Mucosa of rectum (tissue), 2 donors: ENCODE data around the gene UBE2B.
"Not testable (repeated sequence)": the region's sequence is repeated elsewhere in the genome, so short reads cannot be mapped to it uniquely, and the experiment has no call there.

Experiments
- H3K27ac ChIP-seq, 2 donors: one replicate each; pipeline ENCODE4 v1.7.0; 2013; ENCODE audit warnings: inconsistent platforms in 2 of 2, low read depth in 2 of 2, low read length in 2 of 2
- H3K27me3 ChIP-seq, 2 donors: one replicate each; pipeline ENCODE4 v1.7.0; 2013; ENCODE audit warnings: low read length in 2 of 2; ENCODE audit not compliant: control insufficient read depth in 2 of 2, insufficient read depth in 2 of 2
- H3K36me3 ChIP-seq, 2 donors: one replicate each; pipeline ENCODE4 v1.7.0; 2013; ENCODE audit warnings: low read length in 2 of 2; ENCODE audit not compliant: control insufficient read depth in 2 of 2, insufficient read depth in 2 of 2
- H3K4me1 ChIP-seq, 2 donors: one replicate each; pipeline ENCODE4 v1.7.0; 2013; ENCODE audit warnings: low read length in 2 of 2, mild to moderate bottlenecking in 1 of 2; ENCODE audit not compliant: control insufficient read depth in 2 of 2, insufficient read depth in 2 of 2
- H3K4me3 ChIP-seq, 2 donors: one replicate each; pipeline ENCODE4 v1.7.0; 2013; ENCODE audit warnings: low read length in 2 of 2
- H3K9ac ChIP-seq, 2 donors: one replicate each; pipeline ENCODE4 v1.7.0; 2013; ENCODE audit warnings: low read length in 2 of 2, low read depth in 1 of 2, mild to moderate bottlenecking in 1 of 2
- H3K9me3 ChIP-seq, 2 donors: one replicate each; pipeline ENCODE4 v1.7.0; 2013; ENCODE audit warnings: low read length in 2 of 2; ENCODE audit not compliant: control insufficient read depth in 2 of 2
- donor health status: healthy.
- donor health status: Normal muscosa, but diverticular disease.

Gene UBE2B

GRCh38 chr5:134417707-134418106, 46.3 kb downstream of the UBE2B start:
- Histone ChIP-seq H3K4me1 (peaks cover 5 to 29% of the 10 kb centered on the region in 2 donors), H3K9ac (no peak overlapping the region), H3K27ac (no peak overlapping the region), H3K36me3 (no peaks in the 10 kb centered on the region), H3K4me3 (no peak overlapping the region), H3K27me3 (no peaks in the 10 kb centered on the region), H3K9me3 (no peaks in the 10 kb centered on the region)

GRCh38 chr5:134418958-134419357, 47.6 kb downstream of the UBE2B start:
- Histone ChIP-seq H3K9me3 (no peaks in the 10 kb centered on the region), H3K4me3 (no peak overlapping the region), H3K36me3 (no peaks in the 10 kb centered on the region), H3K9ac (no peak overlapping the region), H3K4me1 (peaks cover 5 to 23% of the 10 kb centered on the region in 2 donors), H3K27me3 (no peaks in the 10 kb centered on the region), H3K27ac (no peak overlapping the region)

DNA sequence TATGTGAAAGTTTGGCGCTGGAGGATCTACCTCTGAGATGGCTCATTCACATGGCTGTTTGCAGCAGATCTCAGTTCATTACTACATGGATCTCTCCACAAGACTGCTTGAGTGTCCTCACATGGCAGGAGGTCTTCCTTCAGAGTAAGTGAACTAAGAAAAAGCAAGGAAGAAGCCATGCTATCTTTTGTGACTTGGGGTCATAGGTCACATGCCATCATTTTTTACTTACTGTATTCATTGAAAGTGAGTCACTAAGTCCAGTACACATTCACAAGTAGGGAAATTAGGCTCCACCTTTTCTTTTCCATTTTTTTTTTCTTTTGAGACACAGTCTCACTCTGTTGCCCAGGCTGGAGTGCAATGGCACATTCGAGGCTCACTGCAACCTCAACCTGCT, 49.0 kb downstream of the UBE2B start:
- Histone ChIP-seq H3K27me3 (no peaks in the 10 kb centered on the region), H3K27ac (no peak overlapping the region), H3K4me1 (peaks cover 5 to 14% of the 10 kb centered on the region in 2 donors), H3K36me3 (no peaks in the 10 kb centered on the region), H3K9ac (no peak overlapping the region), H3K9me3 (no peaks in the 10 kb centered on the region), H3K4me3 (no peak overlapping the region)

GRCh38 chr5:134421038-134421437, 49.7 kb downstream of the UBE2B start:
- not testable (repeated sequence) for H3K27ac ChIP-seq, H3K4me3 ChIP-seq, H3K9me3 ChIP-seq, H3K27me3 ChIP-seq, H3K36me3 ChIP-seq, H3K4me1 ChIP-seq, H3K9ac ChIP-seq

GRCh38 chr5:134422791-134423365, 51.5 kb downstream of the UBE2B start:
- H3K27me3 ChIP-seq, result no peaks in the 10 kb centered on the region
- no peaks in the 10 kb centered on the region for H3K4me1 ChIP-seq
- no peak overlapping the region for H3K4me3 ChIP-seq
- no peak overlapping the region for H3K9ac ChIP-seq
- no peaks in the 10 kb centered on the region for H3K9me3 ChIP-seq
- H3K27ac ChIP-seq, result no peak overlapping the region
- H3K36me3 ChIP-seq, result no peaks in the 10 kb centered on the region

DNA sequence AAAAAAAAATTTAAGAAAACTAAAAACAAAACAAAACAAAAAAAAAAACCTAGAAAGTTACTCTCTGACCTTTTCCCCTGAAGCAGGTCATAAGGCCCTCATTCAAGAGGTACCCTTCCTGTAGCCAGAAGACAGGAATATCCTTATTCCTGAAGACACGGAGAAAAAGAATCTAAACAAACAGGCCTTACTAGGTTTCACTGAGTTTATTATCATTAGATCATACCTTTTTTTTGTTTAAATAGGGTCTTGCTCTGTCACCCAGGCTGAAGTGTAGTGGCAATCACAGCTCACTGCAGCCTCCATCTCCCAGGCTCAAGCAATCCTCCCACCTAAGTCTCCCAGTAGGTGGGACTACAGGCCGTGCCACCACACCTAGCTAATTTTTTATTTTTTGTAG, 52.0 kb downstream of the UBE2B start:
- Histone ChIP-seq H3K4me1 (no peaks in the 10 kb centered on the region), H3K27me3 (no peaks in the 10 kb centered on the region), H3K4me3 (no peak overlapping the region), H3K27ac (no peak overlapping the region), H3K36me3 (no peaks in the 10 kb centered on the region), H3K9me3 (no peaks in the 10 kb centered on the region), H3K9ac (no peak overlapping the region)

GRCh38 chr5:134426361-134426760, 55.0 kb downstream of the UBE2B start:
- H3K9ac ChIP-seq, result no peak overlapping the region
- no peaks in the 10 kb centered on the region for H3K36me3 ChIP-seq
- no peak overlapping the region for H3K27ac ChIP-seq
- no peaks in the 10 kb centered on the region for H3K9me3 ChIP-seq
- no peaks in the 10 kb centered on the region for H3K27me3 ChIP-seq
- H3K4me1 ChIP-seq, result peaks cover 0 to 2% of the 10 kb centered on the region in 2 donors
- no peak overlapping the region for H3K4me3 ChIP-seq

GRCh38 chr5:134427540-134428041, 56.2 kb downstream of the UBE2B start:
- Histone ChIP-seq H3K4me1 (peaks cover 0 to 2% of the 10 kb centered on the region in 2 donors), H3K27ac (no peak overlapping the region), H3K4me3 (no peak overlapping the region), H3K27me3 (no peaks in the 10 kb centered on the region), H3K9me3 (no peaks in the 10 kb centered on the region), H3K36me3 (no peaks in the 10 kb centered on the region), H3K9ac (no peak overlapping the region)

GRCh38 chr5:134430001-134430569, 58.7 kb downstream of the UBE2B start:
- Histone ChIP-seq H3K4me1 (peaks cover under 1 to 2% of the 10 kb centered on the region in 2 donors), H3K4me3 (no peak overlapping the region), H3K9me3 (no peaks in the 10 kb centered on the region), H3K9ac (no peak overlapping the region), H3K27ac (no peak overlapping the region), H3K36me3 (no peaks in the 10 kb centered on the region), H3K27me3 (no peaks in the 10 kb centered on the region)

DNA sequence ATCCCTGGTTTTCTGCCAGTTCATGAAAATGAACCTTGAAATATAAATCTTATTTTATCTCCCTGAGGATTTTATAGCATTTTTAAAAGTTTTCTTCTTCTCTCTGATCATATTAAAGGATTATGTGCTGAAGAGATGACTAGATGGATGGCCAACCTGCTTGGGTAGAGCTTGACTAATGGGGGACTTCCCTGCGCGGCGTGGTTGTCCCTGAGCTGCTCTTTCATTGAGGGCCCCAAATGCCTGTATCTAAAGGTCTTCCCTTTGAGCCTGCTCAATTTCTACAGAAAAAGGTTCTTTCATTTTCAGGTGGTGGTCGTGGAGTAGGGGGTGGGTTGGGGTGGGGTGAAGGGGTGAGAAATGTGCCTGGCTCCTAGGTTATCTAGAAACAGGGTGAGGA, 60.8 kb downstream of the UBE2B start:
- H3K9me3 ChIP-seq, result no peaks in the 10 kb centered on the region
- no peak overlapping the region for H3K4me3 ChIP-seq
- no peak overlapping the region for H3K27ac ChIP-seq
- H3K9ac ChIP-seq, result no peak overlapping the region
- H3K27me3 ChIP-seq, result no peaks in the 10 kb centered on the region
- no peaks in the 10 kb centered on the region for H3K36me3 ChIP-seq
- H3K4me1 ChIP-seq, result peaks cover 18 to 20% of the 10 kb centered on the region in 2 donors
